Central memory CD8-positive, alpha-beta T cell (primary cell): ENCODE results near the gene ETS1.
A peak's percentile ranks its signal among the peaks of the same experiment; 100 is the strongest.

Experiments
- ATAC-seq: fragments of 150-1000 bp; cut with Tn5 transposase; replicated peaks from 2 replicates; pipeline ENCODE4 v1.10.0; 2022; ENCODE audit warnings: mild to moderate bottlenecking, moderate FRiP score, moderate number of reproducible peaks; ENCODE audit not compliant: poor library complexity, severe bottlenecking; ENCODE audit errors: extremely low read depth
- DNase-seq, 2 donors: peaks; one replicate each; pipeline ENCODE4 v3.0.0; 2021; ENCODE audit warnings: low spot score in 2 of 2
- H3K27ac Mint-ChIP-seq: one replicate; pipeline ENCODE4 v1.8.0; 2022; ENCODE audit warnings: low read depth, mild to moderate bottlenecking, moderate library complexity, mixed read lengths
- H3K27me3 Mint-ChIP-seq: one replicate; pipeline ENCODE4 v1.8.0; 2022; ENCODE audit warnings: mixed read lengths
- H3K36me3 Mint-ChIP-seq: one replicate; pipeline ENCODE4 v1.8.0; 2022; ENCODE audit warnings: mild to moderate bottlenecking, moderate library complexity, mixed read lengths; ENCODE audit not compliant: insufficient read depth
- H3K4me1 Mint-ChIP-seq: one replicate; pipeline ENCODE4 v1.8.0; 2022; ENCODE audit warnings: mixed read lengths
- H3K4me3 Mint-ChIP-seq: one replicate; pipeline ENCODE4 v1.8.0; 2022; ENCODE audit warnings: mild to moderate bottlenecking, moderate library complexity, mixed read lengths
- H3K9me3 Mint-ChIP-seq: one replicate; pipeline ENCODE4 v1.8.0; 2022; ENCODE audit warnings: mixed read lengths

ETS1 gene

GRCh38 chr11:128513915-128514681, 73.3 kb downstream of the ETS1 start:
- no peak for DNase-seq
- Mint-ChIP-seq H3K4me1 (peaks cover 94% of the 10 kb centered on the region), H3K27me3 (no peaks in the 10 kb centered on the region), H3K27ac (peak overlapping the region; percentile 91), H3K9me3 (no peaks in the 10 kb centered on the region), H3K4me3 (peak overlapping the region; percentile 98), H3K36me3 (peaks cover 87% of the 10 kb centered on the region)
- ATAC-seq = no peak

- Mint-ChIP-seq H3K4me3 (peak overlapping the region; percentile 98), H3K9me3 (no peaks in the 10 kb centered on the region), H3K27me3 (no peaks in the 10 kb centered on the region), H3K27ac (peak overlapping the region; percentile 91), H3K36me3 (peaks cover 81% of the 10 kb centered on the region), H3K4me1 (peaks cover 95% of the 10 kb centered on the region)
- no peak for ATAC-seq
- DNase-seq = no peak
Observed at GRCh38 chr11:128512474-128512996, 74.8 kb downstream of the ETS1 start.

- H3K27ac Mint-ChIP-seq = peak overlapping the region; percentile 91
- no peaks in the 10 kb centered on the region for H3K9me3 Mint-ChIP-seq
- no peaks in the 10 kb centered on the region for H3K27me3 Mint-ChIP-seq
- H3K36me3 Mint-ChIP-seq = peaks cover 81% of the 10 kb centered on the region
- ATAC-seq = no peak
- peak overlapping the region; percentile 98 for H3K4me3 Mint-ChIP-seq
- H3K4me1 Mint-ChIP-seq = peaks cover 95% of the 10 kb centered on the region
- no peak for DNase-seq
Observed at GRCh38 chr11:128511712-128512111, 75.6 kb downstream of the ETS1 start.

- Mint-ChIP-seq H3K9me3 (no peaks in the 10 kb centered on the region), H3K4me3 (peak overlapping the region; percentile 98), H3K27me3 (no peaks in the 10 kb centered on the region), H3K27ac (peak overlapping the region; percentile 91), H3K36me3 (peaks cover 83% of the 10 kb centered on the region), H3K4me1 (peaks cover 95% of the 10 kb centered on the region)
- DNase-seq = no peak
- no peak for ATAC-seq
Observed at GRCh38 chr11:128509621-128510389, 77.6 kb downstream of the ETS1 start.

GRCh38 chr11:128508770-128509510, 78.4 kb downstream of the ETS1 start:
- ATAC-seq = no peak
- peak overlapping the region; percentile 98 for H3K4me3 Mint-ChIP-seq
- H3K27ac Mint-ChIP-seq = peak overlapping the region; percentile 91

GRCh38 chr11:128507936-128508335, 79.4 kb downstream of the ETS1 start:
- peak overlapping the region; percentile 91 for H3K27ac Mint-ChIP-seq
- ATAC-seq = peak; percentile 21
- peaks cover 80% of the 10 kb centered on the region for H3K36me3 Mint-ChIP-seq

More at GRCh38 chr11:128508770-128509510, 78.4 kb downstream of the ETS1 start:
- Mint-ChIP-seq H3K36me3 (peaks cover 84% of the 10 kb centered on the region), H3K9me3 (no peaks in the 10 kb centered on the region), H3K27me3 (no peaks in the 10 kb centered on the region), H3K4me1 (peaks cover 95% of the 10 kb centered on the region)
- DNase-seq = no peak

GRCh38 chr11:128506999-128507611, 80.3 kb downstream of the ETS1 start:
- no peaks in the 10 kb centered on the region for H3K9me3 Mint-ChIP-seq
- H3K36me3 Mint-ChIP-seq = peaks cover 78% of the 10 kb centered on the region
- H3K4me3 Mint-ChIP-seq = peak overlapping the region; percentile 98
- peaks cover 95% of the 10 kb centered on the region for H3K4me1 Mint-ChIP-seq
- DNase-seq (no peak), ATAC-seq (peak; percentile 30)
- H3K27ac Mint-ChIP-seq = peak overlapping the region; percentile 91
- H3K27me3 Mint-ChIP-seq = no peaks in the 10 kb centered on the region

More at GRCh38 chr11:128507936-128508335, 79.4 kb downstream of the ETS1 start:
- Mint-ChIP-seq H3K4me3 (peak overlapping the region; percentile 98), H3K9me3 (no peaks in the 10 kb centered on the region), H3K27me3 (no peaks in the 10 kb centered on the region), H3K4me1 (peaks cover 95% of the 10 kb centered on the region)
- DNase-seq = no peak

GRCh38 chr11:128506356-128506755, 81.0 kb downstream of the ETS1 start:
- H3K9me3 Mint-ChIP-seq = no peaks in the 10 kb centered on the region
- DNase-seq (no peak), ATAC-seq (no peak)
- peaks cover 82% of the 10 kb centered on the region for H3K36me3 Mint-ChIP-seq
- H3K27ac Mint-ChIP-seq = peak overlapping the region; percentile 91
- H3K4me3 Mint-ChIP-seq = peak overlapping the region; percentile 98
- H3K27me3 Mint-ChIP-seq = no peaks in the 10 kb centered on the region
- peaks cover 95% of the 10 kb centered on the region for H3K4me1 Mint-ChIP-seq

- Mint-ChIP-seq H3K4me1 (peaks cover 95% of the 10 kb centered on the region), H3K4me3 (peak overlapping the region; percentile 98), H3K27me3 (no peaks in the 10 kb centered on the region), H3K9me3 (no peaks in the 10 kb centered on the region), H3K27ac (peak overlapping the region; percentile 91), H3K36me3 (peaks cover 85% of the 10 kb centered on the region)
- ATAC-seq (no peak), DNase-seq (no peak)
Observed at GRCh38 chr11:128505449-128506065, 81.8 kb downstream of the ETS1 start.

GRCh38 chr11:128504486-128504885, 82.9 kb downstream of the ETS1 start:
- Mint-ChIP-seq H3K4me1 (peaks cover 93% of the 10 kb centered on the region), H3K27me3 (no peaks in the 10 kb centered on the region), H3K4me3 (peak overlapping the region; percentile 98), H3K9me3 (no peaks in the 10 kb centered on the region), H3K36me3 (peaks cover 81% of the 10 kb centered on the region), H3K27ac (peak overlapping the region; percentile 91)
- ATAC-seq (no peak), DNase-seq (no peak)

- no peaks in the 10 kb centered on the region for H3K9me3 Mint-ChIP-seq
- peak overlapping the region; percentile 91 for H3K27ac Mint-ChIP-seq
- no peaks in the 10 kb centered on the region for H3K27me3 Mint-ChIP-seq
- H3K36me3 Mint-ChIP-seq = peaks cover 81% of the 10 kb centered on the region
- H3K4me3 Mint-ChIP-seq = peak overlapping the region; percentile 98
- DNase-seq = no peak
- peak; percentile 63 for ATAC-seq
- H3K4me1 Mint-ChIP-seq = peaks cover 93% of the 10 kb centered on the region
Observed at GRCh38 chr11:128503245-128503991, 83.9 kb downstream of the ETS1 start.
